DND-41 (cell line): ENCODE measurements around the gene BPIFB2.

ENCODE experiments used
- ATAC-seq: fragments of 200-7000 bp; cut with Tn5 transposase; 3 replicates; pipeline ENCODE4 v1.9.1; 2021; ENCODE audit warnings: low read depth; ENCODE audit not compliant: insufficient read depth
- DNase-seq: peaks from one replicate; pipeline ENCODE4 v3.0.0-alpha.2; 2020
- H2AFZ ChIP-seq: 2 replicates; pipeline ENCODE4 v1.6.0; 2012; ENCODE audit warnings: low read depth, low read length
- H3K27ac ChIP-seq: 2 replicates; pipeline ENCODE4 v1.5.1; 2012; ENCODE audit warnings: low read length, inconsistent platforms
- H3K27me3 ChIP-seq: fragments of 200-600 bp; sonication (generic); 2 replicates; pipeline ENCODE4 v1.6.0; 2012; ENCODE audit warnings: low read length, mild to moderate bottlenecking, inconsistent platforms; ENCODE audit not compliant: insufficient read depth, poor library complexity
- H3K36me3 ChIP-seq: 2 replicates; pipeline ENCODE4 v1.5.1; 2012; ENCODE audit warnings: low read length, inconsistent platforms; ENCODE audit not compliant: insufficient read depth
- H3K4me1 ChIP-seq: 2 replicates; pipeline ENCODE4 v1.5.1; 2012; ENCODE audit warnings: mild to moderate bottlenecking, low read length; ENCODE audit not compliant: insufficient read depth
- H3K4me2 ChIP-seq: 2 replicates; pipeline ENCODE4 v1.6.0; 2012; ENCODE audit warnings: mild to moderate bottlenecking, moderate library complexity, low read length, inconsistent platforms; ENCODE audit not compliant: insufficient read depth
- H3K4me3 ChIP-seq, 2 experiments: fragments of 200-600 bp in 1 of 2; shearing (Covaris generic) in 1 of 2; 2 replicates each; pipeline ENCODE4 v1.5.1; 2012 to 2016; ENCODE audit warnings: inconsistent platforms in 2 of 2, low read length in 2 of 2, mild to moderate bottlenecking in 2 of 2, low read depth in 1 of 2, moderate library complexity in 1 of 2
- H3K79me2 ChIP-seq: 2 replicates; pipeline ENCODE4 v1.6.0; 2012; ENCODE audit warnings: low read length, inconsistent platforms; ENCODE audit not compliant: insufficient read depth
- H3K9ac ChIP-seq: 2 replicates; pipeline ENCODE4 v1.6.0; 2012; ENCODE audit warnings: low read depth, mild to moderate bottlenecking, inconsistent platforms, low read length, moderate library complexity
- H3K9me3 ChIP-seq: 2 replicates; pipeline ENCODE4 v1.5.1; 2012; ENCODE audit warnings: low read length, moderate library complexity, mild to moderate bottlenecking, inconsistent platforms; ENCODE audit not compliant: insufficient read depth, severe bottlenecking
- H4K20me1 ChIP-seq: 2 replicates; pipeline ENCODE4 v1.6.0; 2012; ENCODE audit warnings: low read length; ENCODE audit not compliant: insufficient read depth
- EZH2 ChIP-seq: IDR thresholded peaks from 3 replicates; pipeline ENCODE4 v1.6.1; 2012; ENCODE audit warnings: borderline replicate concordance, low read depth, mild to moderate bottlenecking, moderate library complexity, low read length, inconsistent platforms; ENCODE audit not compliant: severe bottlenecking
- TF ChIP-seq, protein P1 (sequence below): IDR thresholded peaks from 2 replicates; pipeline ENCODE4 v1.5.1; 2012; ENCODE audit warnings: borderline replicate concordance, low read length, moderate library complexity, mild to moderate bottlenecking; ENCODE audit not compliant: poor library complexity, severe bottlenecking; ENCODE audit errors: extremely low read depth

The BPIFB2 gene

DNA sequence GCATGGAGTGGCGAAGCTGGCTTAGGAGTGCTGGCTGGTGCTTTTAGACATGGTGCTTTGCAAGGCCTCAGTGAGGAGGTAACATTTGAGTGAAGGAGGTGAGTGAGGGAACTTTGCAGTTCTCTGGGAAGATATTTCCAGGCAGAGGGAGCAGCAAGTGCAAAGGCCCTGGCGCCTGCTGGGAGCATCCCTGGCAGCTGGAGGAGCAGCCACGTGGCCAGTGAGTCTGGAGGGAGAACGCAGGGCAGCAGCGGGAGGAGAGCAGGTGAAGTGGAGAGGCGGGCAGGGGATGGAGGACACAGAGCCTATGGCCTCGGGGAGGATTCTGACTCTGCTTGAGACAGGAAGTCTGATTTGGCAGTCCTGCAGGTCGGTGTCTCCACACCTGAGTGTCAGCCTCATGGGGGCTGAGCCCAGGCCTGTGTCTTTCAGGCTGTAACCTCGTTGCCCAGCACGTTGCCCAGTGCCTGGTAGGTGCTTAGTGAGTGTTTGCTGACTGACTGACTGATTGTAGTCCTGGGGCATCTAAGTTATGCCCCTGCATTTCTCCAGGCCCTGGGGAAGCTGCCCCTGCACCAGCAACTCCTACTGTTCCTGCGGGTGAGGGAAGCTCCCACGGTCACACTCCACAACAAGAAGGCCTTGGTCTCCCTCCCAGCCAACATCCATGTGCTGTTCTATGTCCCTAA is 60.9 kb downstream of the BPIFB2 start:
- H3K9ac ChIP-seq = no peak overlapping the region
- H3K4me3 ChIP-seq = no peak overlapping the region
- no peaks in the 10 kb centered on the region for H3K27me3 ChIP-seq
- no peak overlapping the region for H3K27ac ChIP-seq
- H3K79me2 ChIP-seq = no peaks in the 10 kb centered on the region
- DNase-seq (no peak), ATAC-seq (no peak)
- H3K9me3 ChIP-seq = no peaks in the 10 kb centered on the region
- no peaks in the 10 kb centered on the region for H4K20me1 ChIP-seq
- H3K4me2 ChIP-seq = no peak overlapping the region
- H3K4me1 ChIP-seq = no peaks in the 10 kb centered on the region
- no peaks in the 10 kb centered on the region for H3K36me3 ChIP-seq
- H2AFZ ChIP-seq = no peak overlapping the region
- TF ChIP-seq, protein P1, sequence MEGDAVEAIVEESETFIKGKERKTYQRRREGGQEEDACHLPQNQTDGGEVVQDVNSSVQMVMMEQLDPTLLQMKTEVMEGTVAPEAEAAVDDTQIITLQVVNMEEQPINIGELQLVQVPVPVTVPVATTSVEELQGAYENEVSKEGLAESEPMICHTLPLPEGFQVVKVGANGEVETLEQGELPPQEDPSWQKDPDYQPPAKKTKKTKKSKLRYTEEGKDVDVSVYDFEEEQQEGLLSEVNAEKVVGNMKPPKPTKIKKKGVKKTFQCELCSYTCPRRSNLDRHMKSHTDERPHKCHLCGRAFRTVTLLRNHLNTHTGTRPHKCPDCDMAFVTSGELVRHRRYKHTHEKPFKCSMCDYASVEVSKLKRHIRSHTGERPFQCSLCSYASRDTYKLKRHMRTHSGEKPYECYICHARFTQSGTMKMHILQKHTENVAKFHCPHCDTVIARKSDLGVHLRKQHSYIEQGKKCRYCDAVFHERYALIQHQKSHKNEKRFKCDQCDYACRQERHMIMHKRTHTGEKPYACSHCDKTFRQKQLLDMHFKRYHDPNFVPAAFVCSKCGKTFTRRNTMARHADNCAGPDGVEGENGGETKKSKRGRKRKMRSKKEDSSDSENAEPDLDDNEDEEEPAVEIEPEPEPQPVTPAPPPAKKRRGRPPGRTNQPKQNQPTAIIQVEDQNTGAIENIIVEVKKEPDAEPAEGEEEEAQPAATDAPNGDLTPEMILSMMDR = no peak
- no peak for TF ChIP-seq EZH2

DNA sequence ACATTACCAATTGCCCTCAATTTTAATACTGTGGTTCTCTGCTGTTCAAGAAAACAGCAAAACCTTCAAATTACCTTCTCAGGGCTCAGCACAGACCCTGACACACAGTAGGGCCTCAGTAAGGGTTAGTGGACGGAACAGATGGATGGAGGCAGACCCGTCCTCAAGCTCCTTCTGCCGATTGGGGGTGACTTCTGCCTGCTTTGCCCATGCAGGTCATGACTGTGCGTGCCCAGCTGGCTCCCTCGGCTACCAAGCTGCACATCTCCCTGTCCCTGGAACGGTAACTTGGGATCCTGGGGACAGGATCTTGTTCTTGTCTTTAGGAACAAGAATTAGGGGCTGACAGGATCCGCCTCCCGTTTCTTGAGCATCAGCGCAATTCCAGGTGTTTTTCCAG is 62.2 kb downstream of the BPIFB2 start:
- no peaks in the 10 kb centered on the region for H3K9me3 ChIP-seq
- H3K27me3 ChIP-seq = no peaks in the 10 kb centered on the region
- no peak for DNase-seq
- H3K4me3 ChIP-seq = no peak overlapping the region
- H3K27ac ChIP-seq = no peak overlapping the region
- no peaks in the 10 kb centered on the region for H3K4me1 ChIP-seq
- no peak overlapping the region for H3K4me2 ChIP-seq
- H3K79me2 ChIP-seq = no peaks in the 10 kb centered on the region
- no peak overlapping the region for H3K9ac ChIP-seq
- H2AFZ ChIP-seq = no peak overlapping the region
- H4K20me1 ChIP-seq = no peaks in the 10 kb centered on the region
- no peaks in the 10 kb centered on the region for H3K36me3 ChIP-seq
- no peak for TF ChIP-seq EZH2
- TF ChIP-seq, protein P1 = no peak
- no peak for ATAC-seq

DNA sequence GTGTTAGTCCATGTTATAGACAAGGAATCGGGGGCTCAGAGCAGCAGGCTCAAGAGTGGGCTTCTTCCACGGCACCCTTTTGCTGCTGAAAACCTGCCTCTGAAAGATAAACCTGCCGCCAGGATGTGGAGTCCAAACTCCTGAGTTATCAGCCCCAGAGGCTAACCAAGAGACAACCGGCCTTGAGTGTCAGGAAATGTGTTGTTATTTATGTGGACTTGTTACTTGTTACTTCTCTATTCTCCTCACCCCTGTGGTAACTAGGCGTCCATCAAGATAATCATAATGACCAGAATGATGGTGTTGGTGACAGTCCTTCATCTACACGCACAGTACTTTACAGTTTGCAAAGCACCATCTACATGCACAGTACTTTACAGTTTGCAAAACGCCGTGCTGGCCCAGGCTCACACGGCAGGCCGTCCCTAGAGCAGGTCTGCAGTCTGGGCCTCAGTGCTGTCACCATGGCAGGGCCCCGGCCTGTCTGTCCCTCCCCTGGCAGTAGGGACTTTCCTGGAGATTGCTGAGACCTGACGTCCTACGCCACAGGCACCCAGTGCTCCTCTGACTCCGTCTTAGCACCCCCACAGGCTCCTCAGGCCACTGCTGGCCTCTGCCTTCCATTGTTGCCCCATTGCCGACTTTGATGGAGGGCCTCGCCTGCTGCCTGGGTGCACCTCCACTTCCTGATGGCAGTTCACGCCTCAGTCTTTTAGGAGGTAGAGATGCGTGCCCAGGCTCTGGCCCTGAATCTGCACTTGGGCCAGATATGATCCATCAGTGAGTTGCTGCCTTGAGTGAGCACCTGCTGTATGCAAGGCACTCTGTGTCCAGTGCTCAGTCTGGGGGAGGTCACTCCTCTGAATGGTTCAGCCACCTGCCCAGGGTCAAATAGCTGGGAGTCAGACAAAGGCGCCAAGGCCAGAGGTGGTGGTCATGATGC is 62.9 kb downstream of the BPIFB2 start:
- Histone ChIP-seq H3K27ac (no peak overlapping the region), H3K27me3 (no peaks in the 10 kb centered on the region), H3K79me2 (no peaks in the 10 kb centered on the region), H4K20me1 (no peaks in the 10 kb centered on the region), H3K9me3 (no peaks in the 10 kb centered on the region), H3K4me2 (no peak overlapping the region), H3K36me3 (no peaks in the 10 kb centered on the region), H3K4me1 (no peaks in the 10 kb centered on the region), H2AFZ (no peak overlapping the region), H3K4me3 (no peak overlapping the region), H3K9ac (no peak overlapping the region)
- ATAC-seq (no peak), DNase-seq (no peak)
- TF ChIP-seq, protein P1 = no peak
- no peak for TF ChIP-seq EZH2
